ENCODE results near the gene ACBD5.

DNA sequence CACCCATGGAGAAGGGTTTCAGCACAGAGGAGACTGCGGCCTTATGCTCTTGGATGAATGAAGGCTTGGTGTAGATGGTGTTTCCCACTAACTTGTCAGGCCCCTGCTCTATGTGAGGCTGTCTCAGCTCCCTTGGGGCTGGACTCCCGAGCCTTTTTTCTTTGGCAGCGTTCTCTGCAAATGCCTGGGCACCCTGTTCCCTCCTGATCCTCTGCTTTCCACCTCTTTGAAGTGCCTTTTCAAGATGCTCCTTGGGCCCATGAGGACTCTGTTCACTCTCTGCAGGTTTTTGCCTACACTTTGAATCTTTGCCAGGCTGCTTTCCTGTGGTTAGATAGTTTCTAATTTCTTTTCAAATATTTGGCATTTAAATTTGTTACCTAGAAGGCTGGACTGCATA lies 6.8 kb upstream of the ACBD5 start:
- TF ChIP-seq, protein P1, sequence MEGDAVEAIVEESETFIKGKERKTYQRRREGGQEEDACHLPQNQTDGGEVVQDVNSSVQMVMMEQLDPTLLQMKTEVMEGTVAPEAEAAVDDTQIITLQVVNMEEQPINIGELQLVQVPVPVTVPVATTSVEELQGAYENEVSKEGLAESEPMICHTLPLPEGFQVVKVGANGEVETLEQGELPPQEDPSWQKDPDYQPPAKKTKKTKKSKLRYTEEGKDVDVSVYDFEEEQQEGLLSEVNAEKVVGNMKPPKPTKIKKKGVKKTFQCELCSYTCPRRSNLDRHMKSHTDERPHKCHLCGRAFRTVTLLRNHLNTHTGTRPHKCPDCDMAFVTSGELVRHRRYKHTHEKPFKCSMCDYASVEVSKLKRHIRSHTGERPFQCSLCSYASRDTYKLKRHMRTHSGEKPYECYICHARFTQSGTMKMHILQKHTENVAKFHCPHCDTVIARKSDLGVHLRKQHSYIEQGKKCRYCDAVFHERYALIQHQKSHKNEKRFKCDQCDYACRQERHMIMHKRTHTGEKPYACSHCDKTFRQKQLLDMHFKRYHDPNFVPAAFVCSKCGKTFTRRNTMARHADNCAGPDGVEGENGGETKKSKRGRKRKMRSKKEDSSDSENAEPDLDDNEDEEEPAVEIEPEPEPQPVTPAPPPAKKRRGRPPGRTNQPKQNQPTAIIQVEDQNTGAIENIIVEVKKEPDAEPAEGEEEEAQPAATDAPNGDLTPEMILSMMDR (IDR thresholded peaks at IDR 0.05), result no peak
- TF ChIP-seq EP300 (IDR thresholded peaks at IDR 0.05), result no peak

Measured in esophagus muscularis mucosa (tissue), 3 donors.